Activated CD8-positive, alpha-beta memory T cell treated with anti-CD3 and anti-CD28 coated beads, Interleukin-2, amount 50 U/mL, for 1 hour (primary cell): ENCODE measurements around the gene LPP.

Experiments
- DNase-seq: peaks from one replicate; pipeline ENCODE4 v3.0.0-alpha.2; 2020; ENCODE audit errors: extremely low read depth

LPP gene

DNA sequence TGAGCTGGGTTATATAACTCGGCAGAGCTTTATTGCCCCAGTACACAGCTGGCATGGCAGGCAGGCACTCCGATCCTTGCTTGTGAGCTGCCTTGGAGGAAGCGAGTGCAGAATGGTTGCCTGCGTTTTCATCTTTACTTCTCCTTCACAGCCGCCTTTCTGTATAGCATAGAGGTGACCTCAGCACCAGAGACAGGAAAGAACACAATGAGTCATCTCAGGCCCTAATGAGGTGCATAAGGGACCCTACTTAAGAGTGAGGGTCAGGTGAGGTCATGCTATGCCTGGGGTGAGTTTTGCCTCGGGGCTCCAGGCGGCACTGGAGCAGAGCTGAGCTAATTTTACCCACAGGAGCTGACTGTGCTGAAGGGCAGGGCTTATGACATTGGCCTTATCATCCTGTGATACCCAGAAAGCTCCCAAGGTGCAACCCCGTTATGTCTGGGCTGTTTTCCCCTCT is 43.5 kb downstream of the LPP start:
- no peak for DNase-seq

DNA sequence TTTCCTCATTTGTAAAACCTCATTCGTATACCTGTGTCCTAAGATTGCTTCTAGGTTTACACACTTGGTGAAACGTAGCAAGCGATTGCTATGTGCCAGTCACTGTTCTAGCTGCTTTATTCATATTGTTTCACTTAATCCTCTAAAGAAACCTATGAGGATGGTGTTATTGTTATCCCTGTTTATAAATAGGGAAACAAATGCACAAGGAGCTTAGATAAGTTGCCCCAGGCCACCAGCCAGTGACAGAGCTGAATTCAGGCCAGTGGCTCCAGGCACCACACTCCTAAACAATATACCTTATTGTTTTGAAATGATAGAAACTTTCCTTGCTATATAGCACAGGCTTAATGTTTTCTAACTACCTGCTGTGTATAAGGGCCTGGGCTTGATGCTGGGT is 44.0 kb downstream of the LPP start:
- DNase-seq: no peak

DNA sequence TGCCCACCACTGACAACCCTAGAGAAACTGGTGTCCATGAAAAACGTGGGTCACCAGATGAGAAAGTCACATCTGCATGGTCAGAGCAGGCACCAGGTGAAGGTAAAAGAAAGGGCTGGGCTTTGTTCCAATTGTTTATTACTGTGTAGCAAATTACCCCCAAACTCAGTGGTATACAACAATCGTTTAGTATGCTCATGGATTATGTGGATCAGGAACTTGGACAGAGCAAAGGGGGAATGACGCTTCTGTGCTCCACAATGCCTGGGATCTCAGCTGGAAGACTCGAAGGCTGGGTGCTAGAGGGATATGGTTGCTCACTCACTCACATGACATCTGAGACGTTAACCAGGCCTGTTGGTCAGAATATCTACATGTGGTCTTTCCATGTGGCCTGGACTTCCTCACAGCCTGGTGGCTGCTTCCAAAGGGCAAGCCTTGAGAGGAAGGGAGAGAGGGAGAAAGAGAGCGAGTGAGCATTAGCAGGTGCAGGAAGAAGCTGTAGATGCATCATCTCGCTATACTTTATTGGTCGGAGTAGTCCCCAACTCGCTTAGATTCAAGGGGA is 44.9 kb downstream of the LPP start:
- DNase-seq: no peak

DNA sequence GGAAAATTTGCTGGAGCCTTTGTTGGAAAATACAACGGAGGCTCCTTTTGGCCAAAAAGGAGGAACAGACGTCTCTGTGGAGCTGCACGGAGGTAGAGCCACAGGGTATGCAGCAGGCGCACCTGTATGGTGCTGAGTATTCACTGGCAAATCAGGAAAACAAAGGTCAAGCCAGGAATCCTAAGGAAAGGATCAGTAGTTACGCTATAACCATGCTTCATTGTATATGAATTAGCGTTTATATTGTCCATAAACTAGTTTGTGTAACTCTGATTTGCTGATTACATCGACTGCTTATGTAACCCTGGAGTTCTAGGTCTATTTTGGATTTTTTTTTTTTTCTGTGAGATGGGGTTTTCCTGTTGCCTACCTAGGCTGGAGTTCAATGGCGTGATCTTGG is 45.4 kb downstream of the LPP start:
- DNase-seq: no peak

DNA sequence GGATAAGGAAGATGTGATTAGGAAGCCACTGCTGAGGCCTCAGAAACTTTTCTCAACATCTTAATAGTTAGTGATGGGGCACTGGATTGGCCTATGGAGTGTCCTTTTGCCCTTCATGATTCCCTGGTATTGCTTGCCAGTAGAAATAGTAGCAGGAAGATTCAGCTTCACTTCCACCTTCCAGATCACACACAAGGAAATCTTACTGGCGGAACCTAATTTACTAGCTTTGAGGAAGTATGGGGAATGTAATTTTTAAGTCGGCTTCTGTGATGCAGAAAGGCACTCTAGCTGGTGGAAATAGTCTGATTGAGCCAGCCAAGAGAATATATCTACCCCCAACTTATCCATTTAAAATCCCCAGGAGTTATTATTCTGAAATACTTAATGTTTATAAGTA is 46.5 kb downstream of the LPP start:
- no peak for DNase-seq

DNA sequence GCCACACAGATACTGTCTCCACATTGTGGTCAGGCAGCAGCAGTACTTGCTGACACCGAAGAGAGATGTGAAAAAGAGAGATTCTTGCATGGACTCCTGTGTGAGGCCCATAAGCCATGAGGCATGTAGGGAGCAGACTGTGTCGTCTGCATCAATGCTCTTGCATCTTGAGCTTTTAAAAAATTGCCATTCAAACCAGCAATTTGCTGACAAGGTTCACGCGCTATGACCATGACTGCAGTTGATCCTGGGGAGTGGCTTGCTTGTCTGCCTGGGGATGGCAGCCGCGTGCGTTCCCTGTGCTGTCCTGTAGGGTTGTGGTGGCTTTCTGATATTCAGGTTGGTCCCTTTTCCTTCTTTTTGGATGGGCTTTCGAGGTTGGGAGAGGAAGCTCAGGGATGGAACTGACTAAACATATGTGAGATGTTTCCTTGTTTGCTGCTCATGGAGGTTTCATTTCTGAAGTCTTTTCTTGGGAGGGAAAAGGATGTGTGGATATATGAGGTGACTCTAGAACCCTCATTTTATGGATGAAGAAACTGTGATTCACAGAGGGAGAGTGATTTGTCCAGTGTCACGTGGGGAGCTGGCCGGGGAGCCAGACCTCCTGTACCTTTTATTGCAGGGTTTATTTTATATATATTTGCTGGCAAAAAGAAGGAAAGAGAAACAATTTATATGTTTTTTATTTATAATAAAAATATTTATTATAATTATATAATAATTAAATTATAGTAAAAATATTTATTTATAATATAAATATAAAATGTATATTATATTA is 48.6 kb downstream of the LPP start:
- no peak for DNase-seq

DNA sequence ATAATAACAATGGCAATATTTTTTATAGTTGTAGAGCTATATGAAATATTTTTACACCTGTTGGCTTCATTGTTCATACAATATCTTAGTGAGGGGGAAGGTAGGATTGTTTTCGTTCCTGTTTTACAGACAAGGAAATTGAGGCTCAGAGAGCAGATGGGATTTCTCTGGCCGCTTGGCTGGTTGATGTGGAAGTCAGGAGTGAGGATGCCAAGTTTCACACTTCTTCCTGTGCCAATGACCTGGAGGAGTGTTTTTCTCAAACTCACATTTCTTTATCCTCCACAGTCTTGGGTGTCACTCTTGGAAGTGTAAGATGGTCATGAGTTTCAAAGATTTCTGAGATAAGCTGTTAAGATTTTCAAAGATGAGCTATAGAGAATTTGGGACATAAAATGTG is 50.6 kb downstream of the LPP start:
- no peak for DNase-seq

DNA sequence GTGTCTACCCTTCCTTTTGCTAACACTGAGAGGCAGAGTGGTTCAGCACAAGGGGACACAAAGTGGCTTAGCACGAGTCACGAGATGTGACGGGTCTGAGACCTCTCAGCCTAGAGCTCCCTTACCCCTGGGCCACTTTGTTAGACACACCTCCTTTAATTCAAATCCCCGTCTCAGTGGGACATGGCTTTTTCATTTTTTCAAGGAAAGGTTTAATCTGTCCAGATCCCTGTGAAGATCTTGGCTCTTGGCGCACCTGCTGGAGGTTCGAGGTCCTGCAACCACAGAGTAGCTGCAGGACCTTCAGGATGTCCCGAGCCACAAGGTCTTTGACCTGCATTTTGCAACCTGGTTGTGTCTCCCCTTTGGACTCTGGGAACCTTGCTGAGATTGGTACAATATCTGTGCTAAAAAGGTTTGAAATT is 52.0 kb downstream of the LPP start:
- DNase-seq: no peak

DNA sequence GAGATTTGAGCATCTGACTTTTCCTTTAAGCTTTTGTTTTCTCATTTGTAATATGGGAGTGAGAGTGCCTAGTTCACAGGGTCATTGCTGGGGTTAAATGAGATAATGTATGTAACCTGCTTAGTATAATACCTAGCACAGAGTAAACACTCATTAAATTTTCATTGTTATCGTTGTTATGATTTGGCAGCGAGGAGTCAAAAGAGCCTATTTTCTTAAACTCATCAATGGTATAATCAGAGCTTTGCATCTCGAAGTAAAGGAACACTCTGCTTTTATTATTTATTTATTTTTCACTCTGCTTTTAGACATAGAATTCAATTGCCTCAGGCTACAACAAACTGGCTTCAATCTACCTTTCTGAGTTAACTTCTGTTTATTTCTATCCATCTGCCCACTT is 52.8 kb downstream of the LPP start:
- no peak for DNase-seq

DNA sequence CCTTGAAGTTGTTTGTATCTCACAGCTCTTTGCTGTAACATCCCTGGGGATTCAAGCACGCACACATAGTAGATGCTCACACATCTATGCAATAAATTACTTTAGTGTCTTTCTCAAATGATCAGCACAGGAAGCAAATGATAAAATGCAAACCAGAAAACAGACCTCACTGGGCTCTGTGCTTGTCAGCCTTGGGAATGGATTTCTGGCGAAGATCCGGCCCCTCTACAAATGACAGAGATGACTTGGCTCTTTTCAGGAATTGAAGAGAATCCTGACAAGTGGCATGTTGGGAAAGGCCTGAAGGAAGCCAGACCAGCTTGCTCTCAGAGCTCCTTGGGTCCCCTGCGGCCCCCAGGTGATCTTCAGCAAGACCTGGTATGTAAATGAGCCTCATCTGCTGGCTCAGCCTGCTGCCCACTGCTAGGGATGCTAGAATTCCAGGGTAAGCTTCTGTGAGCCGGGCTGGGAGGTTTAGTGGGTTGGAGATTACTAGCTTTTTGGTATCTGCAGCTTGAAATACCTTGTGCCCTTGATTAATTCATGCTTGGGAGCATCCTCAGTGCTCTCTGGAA is 54.1 kb downstream of the LPP start:
- no peak for DNase-seq

DNA sequence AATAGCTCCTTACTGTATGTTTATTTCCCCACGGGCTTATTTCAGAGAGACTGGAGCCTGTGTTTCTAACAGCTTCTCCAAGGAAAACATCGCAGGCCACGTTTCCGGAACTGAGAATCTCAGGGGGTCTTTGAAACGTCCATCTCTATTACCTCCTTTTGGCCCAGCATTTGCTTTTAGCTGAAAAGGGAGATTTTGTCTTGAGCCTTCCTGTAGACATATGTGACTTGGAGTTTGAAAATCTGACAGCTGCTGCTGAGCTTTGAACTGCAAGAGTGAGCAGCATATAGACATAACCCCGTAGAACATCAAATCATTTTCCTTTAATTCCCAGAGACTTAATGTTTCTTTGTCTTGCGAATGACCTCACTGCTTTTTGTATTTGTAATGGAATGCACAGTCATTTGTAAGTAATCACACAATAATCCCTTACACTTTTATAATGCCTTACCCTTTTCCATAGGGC is 54.6 kb downstream of the LPP start:
- no peak for DNase-seq

DNA sequence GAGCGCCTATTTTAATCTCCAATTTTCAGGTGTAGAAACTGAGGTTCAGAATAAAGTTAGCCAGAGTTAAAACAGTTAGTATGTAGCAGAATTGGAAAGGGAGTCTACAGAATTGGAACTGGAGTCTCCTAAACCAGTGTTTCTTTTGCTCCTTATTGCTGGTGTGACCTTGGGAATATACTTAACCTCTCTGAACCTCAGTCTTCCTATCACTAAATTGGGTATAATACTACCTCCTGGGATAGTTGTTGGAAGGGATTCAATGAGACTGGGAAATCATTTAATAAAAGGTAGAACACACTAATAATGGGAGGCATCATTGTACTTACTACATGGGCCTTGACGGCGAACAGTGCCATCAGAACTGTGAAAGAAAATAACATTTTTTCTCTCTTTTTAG is 55.1 kb downstream of the LPP start:
- DNase-seq: no peak

DNA sequence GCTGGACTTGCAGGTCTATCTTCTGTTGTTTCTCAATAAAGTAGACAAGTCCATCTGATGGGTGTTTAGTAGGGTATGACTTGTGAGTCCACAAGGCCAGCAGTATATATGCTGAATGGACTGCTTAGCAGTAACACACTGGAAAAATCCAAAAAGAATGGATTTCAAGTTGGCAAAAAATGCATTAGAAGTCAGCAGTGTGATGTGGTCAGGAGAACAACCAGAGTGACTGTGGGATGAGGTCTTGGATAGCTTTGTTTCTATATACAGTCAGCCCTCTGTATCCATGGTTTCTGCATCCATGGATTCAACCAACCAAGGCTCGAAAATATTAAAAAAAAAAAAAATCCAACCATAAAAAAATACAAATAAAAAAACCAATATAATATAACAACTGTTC is 55.8 kb downstream of the LPP start:
- no peak for DNase-seq

DNA sequence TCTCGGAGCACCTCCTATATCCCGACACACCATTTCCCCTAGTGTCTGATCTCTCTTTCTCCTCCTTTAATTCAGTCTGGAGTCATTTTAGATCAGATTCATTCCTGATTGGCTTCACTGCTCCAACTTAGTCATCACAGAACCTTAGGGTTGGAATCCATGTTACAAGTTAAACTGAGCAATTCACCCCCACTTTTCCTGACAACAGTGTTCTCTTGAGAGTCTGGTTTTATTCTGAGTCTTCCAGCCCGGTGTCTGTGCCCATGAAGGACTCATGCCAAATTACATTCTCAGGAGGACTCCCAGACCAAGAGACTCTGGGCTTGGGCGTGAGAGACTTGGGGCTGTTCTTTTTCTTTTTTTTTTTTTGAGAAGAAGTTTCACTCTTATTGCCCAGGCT is 57.5 kb downstream of the LPP start:
- DNase-seq: no peak

DNA sequence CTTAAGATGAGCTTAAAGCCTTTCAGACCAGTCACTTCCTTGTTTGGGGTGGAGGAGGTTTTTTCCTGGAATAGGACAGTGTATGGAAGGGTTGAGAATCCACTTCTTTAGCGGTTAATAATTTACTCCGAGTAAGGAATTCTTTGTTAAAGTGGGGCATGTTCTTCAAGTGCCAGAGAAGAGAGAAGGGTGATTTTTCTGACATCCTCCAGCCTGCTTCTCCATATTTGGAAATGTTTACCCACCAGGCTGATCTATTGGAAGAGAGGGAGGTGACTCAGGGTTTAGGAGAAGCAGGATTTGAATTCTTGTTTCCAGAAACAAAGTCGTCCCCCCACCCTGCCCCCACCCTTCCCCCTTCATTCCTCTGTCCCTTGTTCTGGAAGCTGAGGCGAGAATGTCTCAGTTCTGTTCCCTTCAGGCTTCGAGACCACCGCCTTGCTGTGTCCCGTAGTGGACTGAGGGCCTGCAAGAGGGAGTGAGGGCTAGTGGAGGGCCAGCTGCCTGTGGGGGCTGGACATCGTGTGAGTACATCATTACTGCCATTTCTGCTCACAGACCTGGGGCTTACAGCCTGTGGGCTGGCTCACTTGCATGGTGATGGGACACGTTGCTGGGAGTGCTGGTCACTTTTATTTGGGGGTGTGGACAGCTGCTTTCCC is 58.5 kb downstream of the LPP start:
- no peak for DNase-seq

DNA sequence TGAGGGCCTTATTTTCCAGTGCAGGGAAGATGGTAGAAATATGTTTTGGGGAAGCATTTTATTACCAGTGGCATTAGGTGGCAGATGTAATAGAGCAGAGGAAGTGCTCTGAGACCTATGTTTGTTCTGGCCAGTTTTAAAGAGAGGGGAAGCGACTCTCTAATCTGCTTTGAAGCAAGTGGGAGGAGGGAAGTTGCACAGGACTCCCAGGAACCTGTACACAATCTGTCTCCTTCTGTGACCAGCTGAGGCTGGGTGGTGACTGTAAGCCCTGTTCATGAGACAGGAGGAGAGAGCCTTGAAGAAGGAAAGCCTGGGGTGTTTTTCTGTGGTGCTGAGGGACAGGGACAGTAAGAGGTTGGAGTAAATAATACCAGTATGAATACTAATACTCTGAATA is 60.5 kb downstream of the LPP start:
- no peak for DNase-seq

DNA sequence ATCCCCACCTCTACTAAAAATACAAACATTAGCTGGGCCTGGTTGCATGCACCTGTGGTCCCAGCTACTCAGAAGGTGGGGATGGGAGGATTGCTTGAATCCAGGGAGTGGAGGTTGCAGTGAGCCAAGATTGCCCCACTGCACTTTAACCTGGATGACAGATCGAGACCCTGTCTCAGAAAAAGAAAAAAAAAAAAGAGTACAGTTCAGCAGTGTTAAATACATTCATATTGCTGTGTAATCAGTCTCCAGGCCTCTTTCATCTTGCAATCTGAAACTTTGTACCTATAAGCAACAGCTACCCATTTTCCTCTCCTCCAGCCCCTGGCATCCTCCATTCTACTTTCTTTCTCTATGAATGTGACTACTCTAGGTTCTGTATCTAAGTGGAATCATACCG is 61.2 kb downstream of the LPP start:
- no peak for DNase-seq

DNA sequence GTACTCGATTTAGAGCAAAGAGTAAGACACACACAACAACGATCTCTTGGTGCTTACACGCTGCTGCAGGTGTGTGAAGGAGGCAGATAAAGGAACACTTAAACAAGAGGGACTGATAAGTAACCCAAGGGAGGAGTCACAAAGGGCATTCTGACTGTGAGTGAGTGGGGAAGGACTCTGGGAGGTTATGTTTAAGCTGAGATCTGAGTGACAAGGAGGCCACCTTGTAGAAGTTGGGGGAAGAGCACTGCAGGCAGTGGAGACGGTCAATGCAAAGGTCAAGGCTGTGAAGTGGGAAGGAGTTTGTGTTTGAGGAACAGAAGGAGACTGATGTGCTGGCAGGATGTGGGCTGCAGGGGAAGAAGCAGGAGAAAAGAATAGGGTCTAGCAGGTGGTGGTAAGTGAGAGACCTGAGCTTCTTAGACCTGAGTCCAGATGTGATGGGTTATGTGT is 63.1 kb downstream of the LPP start:
- DNase-seq: no peak

DNA sequence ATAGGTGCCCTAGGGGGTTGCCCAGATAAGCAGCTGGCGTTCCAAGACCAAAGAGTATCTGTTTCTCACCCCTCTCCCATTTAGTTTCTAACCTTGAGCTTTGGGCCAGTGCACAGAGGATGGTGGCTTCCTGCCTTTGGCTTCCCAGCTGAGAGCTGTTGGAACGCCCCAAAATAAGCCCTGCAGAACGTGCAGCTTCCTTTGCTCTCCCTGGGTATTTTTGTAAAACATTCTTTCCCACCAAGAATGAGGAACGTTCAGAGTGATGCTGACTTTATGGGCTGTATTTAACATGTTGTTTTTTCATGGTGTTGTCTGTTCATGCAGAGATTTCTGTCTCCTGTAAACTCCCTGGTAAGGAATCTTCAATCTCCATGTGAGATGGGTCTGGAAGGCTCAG is 63.8 kb downstream of the LPP start:
- DNase-seq: no peak

DNA sequence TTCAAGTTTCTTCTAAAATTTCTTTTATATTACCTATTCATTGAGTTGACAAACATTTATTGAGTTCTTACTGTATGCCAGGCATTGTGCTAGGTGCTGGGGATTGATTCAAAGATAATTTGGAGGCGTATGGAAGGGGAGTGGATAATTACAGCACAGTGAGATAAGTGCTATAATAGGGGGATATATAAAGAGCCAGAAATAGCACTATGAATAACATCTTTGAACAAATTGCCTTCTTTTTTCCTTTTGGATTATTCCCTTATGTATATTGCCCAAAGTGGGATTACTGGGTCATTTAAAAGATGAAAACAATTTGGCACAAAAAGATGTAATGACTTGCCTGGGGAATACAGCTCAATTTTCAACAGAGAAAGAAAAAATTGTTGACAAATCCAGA is 64.6 kb downstream of the LPP start:
- no peak for DNase-seq

DNA sequence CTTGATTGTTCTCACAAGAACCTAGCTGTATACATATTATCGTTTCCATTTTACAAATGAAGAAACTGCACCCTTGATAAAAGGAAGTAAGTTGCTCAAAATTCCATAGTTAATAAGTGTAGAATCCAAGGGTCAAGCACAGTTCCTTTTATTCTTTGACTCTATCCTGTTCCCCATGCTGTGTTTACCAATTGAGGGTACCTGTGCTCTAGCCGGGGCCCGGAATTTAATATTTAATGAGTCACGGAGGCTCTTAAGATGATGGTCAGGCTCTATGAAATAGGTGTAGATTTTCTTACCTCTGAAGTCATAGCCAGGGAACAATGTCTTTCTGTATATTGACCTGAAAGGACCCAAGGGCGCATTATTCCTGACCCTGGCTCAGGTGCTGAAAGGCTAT is 65.2 kb downstream of the LPP start:
- no peak for DNase-seq

DNA sequence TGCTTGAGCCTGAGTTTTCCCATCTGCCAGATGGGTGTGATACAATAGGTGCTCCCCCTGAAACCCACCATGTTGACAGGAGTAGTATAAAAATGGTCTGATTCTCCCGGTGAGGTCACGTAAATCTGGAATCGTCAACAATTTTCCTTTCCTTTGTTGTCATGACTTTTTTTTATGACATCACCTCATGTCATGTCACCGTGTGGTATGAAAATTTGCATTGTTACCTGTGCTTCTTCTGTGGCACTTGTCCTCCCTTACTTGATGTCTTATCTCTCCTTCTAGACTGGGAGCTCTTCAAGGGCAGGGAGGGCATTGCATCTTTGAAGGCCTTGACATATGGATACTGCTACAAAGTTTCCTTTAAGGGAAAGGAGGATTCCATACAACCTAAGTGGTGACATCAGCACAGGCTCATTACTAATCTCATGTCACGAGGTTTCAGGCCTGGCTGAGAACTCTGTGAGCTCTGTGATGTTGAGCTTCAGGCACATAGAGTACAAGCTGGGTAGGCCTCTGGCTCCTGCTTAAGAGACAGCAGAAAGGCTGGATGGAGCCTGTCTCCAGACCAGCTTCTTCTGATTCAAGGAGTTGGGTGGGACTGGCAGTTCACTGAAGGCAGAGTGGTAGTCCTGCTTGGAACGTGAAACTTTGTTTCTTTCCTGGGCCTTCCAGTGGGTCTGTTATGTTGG is 66.3 kb downstream of the LPP start:
- DNase-seq: no peak
